Stimulated activated CD4-positive, alpha-beta T cell treated with anti-CD3 and anti-CD28 coated beads, Interleukin-12 subunit alpha, Interleukin-12 subunit beta, amount 100 ng/mL, for 4 hours (primary cell): ENCODE results near the gene SLX9.
A peak's percentile ranks its signal among the peaks of the same experiment; 100 is the strongest.

Experiments used
- DNase-seq: peaks from one replicate; pipeline ENCODE4 v3.0.0-alpha.2; 2020

SLX9 gene, protein sequence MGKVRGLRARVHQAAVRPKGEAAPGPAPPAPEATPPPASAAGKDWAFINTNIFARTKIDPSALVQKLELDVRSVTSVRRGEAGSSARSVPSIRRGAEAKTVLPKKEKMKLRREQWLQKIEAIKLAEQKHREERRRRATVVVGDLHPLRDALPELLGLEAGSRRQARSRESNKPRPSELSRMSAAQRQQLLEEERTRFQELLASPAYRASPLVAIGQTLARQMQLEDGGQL

GRCh38 chr21:44939532-44940115, at the start of gene SLX9:
Gene SLX9, plus strand, starts transcription at chr21:44940029. Its CDS starts 29 bp downstream, at chr21:44940058.
- peak; percentile 80 for DNase-seq

- no peak for DNase-seq
Measured at GRCh38 chr21:44890338-44890931, 49.4 kb upstream of the SLX9 start.

DNA sequence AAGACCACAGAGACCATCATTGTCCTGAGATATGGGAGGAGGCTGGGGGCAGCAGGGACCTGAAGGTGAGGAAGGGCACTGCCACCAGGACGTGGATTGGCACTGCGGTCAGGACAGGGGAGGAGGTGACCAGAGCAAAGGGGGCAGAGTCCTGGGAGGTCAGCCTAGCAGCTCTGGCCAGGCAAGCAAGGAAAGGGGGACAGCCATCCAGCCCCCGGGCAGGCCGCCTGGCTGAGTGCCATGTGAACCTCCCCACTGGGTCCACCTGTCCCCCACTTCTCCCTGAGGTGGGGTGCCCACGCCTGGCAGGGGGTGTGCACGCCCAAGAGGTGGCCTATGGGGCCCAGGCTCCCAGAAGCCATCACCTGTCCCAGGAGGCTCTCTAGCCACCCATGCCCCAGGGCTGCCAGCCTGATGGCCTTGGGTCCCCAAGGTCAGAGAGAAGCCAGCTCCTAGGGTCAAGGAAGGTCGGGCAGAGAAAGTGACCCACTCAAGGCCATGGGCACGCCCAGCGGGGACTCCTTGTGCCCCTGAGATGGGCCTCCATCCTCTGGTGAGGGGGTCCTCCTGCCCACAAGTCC, 48.8 kb upstream of the SLX9 start:
- no peak for DNase-seq

DNA sequence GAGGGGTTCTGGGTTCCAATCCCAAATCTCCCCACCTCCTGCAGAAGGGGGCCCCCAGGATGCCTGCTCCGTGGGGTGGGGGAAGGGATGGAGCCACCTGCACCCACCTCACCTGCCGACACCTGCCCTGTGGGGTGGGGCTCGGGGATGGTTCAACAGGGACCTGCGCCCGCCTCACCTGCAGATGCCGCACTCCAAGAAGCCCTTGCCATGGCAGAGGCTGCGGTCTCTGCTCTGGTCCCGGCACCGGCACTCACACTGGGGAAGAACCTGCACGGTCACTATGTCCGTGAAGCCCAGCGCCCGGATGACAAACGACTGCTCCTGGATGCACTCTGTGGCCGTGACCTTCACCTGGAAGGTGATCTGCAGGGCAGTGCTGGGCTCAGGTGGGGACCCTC, 48.2 kb upstream of the SLX9 start:
- no peak for DNase-seq

DNA sequence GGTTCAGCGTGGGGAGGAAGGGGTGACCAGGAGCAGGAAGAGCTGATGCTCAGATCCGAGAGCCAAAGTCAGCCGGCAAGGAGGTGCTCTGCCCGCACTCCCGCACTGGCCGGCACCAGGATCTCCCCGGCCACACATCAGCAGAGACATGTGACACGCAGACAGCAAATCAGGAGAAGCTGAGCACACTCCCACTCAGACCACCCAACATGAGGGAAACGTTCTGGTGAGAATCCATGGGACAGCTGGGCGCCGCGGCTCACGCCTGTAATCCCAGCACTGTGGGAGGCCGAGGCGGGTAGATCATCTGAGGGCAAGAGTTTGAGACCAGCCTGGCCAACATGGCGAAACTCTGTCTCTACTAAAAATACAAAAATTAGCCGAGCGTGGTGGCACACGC, 47.7 kb upstream of the SLX9 start:
- DNase-seq: no peak

DNA sequence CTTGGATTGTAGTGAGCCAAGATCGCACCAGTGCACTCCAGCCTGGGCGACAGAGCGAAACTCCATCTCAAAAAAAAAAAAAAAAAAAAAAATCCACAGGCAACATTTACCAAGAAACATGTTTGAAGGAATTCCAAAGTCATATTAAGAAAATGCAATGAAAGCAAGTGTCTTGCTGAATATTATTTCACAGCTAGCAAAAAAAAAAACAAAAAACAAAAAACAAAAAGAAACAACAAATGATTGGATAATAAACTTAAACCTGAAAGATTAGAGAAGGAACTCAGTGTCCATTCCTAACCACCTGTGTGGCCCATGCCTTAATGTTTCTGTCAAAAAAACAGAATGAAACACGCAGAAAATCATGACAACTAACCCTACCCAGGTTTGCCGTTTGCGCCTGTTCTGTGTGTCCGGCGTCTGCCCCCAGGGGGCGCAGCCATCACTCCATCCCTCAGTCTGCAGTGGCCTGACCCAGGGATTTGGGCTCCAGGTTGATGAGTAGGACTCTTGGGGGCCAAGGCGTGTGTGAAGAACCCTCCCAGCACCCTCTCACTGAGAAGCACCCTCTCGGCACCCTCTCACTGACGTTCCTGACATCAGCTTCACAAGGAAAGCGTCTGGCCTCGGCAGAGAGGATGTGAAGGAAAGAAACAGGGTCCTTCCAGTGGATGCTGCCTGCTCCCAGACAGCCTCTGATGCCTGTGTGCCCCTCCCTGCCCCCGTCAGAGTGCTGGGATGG, 47.1 kb upstream of the SLX9 start:
- DNase-seq: peak; percentile 79

DNA sequence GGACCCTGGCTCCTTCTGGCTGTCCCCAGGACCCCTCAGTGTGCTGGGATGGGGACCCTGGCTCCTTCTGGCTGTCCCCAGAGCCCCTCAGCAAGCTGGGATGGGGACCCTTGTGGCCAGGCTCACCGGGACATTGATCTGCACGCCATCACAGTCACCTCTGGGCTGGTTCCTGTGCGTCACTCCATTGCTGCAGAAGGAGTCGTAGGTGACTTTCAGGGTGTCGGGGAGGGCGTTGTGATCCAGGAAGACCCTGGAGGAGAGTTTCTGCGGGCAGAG, 46.6 kb upstream of the SLX9 start:
- DNase-seq: no peak

DNA sequence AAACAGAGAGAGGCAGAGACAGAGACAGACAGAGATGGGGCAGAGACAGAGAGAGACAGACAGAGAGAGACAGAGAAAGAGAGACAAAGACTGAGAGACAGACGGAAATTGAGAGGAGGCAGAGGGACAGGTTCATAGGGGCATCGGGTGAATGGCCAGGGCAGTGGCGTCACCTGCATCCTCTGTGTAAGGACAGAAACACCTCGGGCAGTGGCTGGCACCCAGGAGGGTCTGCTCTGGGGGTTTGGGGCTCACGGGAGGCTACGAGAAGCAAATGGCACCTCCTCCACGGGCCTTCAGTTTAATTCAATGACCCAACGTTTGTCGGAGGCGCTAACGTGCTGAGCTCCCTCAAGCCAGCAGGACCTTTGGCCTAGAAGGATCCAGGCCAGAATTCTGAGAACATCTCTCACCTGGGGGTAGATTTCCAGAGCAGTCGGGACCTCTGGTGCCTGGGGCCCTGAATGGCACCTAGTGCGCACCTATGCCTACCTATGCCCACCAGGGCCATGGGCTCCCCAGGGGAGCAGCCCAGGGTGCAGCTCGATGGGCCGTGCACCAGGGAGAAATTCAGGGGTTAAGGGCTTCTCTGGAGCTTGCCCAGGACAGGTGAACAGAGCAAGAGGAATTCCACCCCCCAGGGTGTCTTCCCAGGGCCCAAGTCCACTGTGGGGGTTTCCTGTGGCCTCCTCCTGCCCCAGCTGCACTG, 45.7 kb upstream of the SLX9 start:
- DNase-seq: no peak

DNA sequence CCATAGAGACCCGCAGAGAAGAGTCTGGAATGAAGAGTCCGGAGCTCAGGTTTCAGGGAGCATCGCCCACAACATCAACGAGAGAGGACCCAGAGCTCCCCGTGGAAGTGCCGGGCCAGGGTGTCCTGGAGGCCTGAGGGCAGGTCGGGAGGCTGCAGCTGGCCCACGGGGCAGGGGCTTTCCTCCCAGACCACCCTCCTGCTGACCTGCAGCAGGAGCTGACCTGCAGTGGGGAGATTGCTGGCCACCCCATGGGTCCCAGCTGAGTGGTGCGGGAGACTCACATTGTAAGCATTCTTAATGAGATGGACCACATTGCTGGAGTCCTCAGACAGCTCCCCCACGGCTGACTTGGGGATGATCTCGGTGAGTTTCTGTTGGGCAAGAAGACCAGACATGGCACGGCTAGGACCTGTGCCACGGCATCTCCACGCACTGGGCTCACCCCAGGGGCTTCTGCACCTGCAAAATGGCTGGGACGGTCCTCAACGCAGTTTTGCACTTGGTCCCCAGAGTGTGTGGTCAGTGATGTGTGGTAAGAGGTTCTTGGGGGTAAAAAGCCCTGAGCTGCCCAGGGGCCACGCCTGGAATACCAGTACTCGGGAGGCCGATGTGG, 45.0 kb upstream of the SLX9 start:
- no peak for DNase-seq

GRCh38 chr21:44895859-44896258, 44.0 kb upstream of the SLX9 start:
- DNase-seq: no peak

GRCh38 chr21:44896561-44897286, 43.1 kb upstream of the SLX9 start:
- DNase-seq: no peak

- no peak for DNase-seq
Measured at GRCh38 chr21:44897326-44898010, 42.4 kb upstream of the SLX9 start.

DNA sequence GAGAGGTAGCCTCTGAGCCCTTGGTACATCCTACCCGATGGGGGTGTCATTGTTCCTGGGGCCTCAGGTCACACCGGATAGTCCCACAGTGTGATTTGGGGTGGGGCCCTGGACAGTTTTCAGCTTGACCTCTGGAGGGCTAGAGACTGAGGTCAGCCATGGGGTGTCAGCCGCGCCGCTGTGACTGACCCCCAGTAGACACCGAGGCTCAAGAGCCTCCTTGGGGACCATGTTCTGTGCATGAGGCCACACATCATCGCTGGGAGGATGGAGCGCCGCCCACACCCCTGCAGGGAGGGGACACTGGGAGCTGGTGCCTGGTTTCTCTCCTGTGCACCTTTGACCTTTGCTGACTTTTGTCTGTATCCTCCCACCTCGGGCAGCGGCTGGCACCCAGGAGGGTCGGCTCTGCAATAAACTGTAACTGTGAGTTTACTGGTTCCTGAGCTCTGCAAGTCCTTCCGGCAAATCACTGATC, 41.8 kb upstream of the SLX9 start:
- no peak for DNase-seq

GRCh38 chr21:44898851-44899767, 40.7 kb upstream of the SLX9 start:
- no peak for DNase-seq

DNA sequence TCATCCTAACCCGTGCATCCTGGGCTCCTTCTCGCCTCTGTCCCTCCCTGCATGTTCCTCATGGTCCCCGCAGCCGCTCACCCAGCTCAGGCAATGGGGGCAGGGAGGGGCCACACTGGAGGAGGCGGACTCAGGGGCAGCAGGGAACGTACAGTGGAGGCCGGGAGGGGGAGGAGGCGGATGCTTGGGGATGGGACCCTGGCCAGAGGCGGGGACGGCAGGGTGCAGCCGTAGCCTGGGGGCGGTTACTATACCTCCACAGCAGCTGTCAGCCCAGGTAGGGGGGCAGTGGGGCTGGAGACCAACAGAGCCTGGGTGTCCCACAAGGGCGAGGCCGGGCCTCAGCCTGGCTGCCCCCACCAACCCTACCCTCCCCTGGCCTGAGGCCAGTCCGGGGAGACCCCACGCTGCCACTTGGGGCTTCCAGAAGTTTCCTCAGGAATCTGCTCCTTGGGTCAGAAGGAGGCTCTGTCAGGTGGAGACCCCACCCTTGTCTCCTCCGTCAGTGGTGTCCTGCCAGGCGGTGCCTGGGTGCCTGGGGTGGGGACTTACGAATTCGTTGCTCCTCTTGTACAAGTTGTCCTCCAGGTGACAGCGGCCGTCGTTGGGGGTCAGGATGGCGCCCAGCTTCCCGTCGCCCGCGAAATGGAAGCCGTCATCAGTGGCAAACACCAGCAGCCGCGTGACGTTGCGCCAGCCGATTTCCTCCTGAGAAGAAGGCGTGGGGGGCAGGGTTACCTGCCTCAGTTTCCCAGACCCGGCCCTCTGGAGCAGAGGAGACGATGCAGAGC, 39.9 kb upstream of the SLX9 start:
- DNase-seq: no peak

- no peak for DNase-seq
Measured at GRCh38 chr21:44900559-44901251, 39.1 kb upstream of the SLX9 start.

GRCh38 chr21:44901391-44902074, 38.3 kb upstream of the SLX9 start:
- DNase-seq: no peak
